H1 (cell line): ENCODE measurements around the gene SLC27A4. TPM values are rescaled to one million over a fixed set of nuclear protein-coding genes. Genes with fewer than 3 reads are reported as not detected.

Experiments used
- CTCF ChIA-PET: fragments of 300-600 bp; sonication (Branson Sonifier 250); formaldehyde crosslinking; loops from one replicate; lab custom pipeline; 2021; ENCODE audit not compliant: partially characterized antibody; lab: Charles Lee
- POLR2A ChIA-PET: fragments of 300-600 bp; sonication (Branson Sonifier 250); formaldehyde crosslinking; loops from one replicate; lab custom pipeline; 2021; ENCODE audit warnings: inconsistent platforms; ENCODE audit not compliant: partially characterized antibody; lab: Charles Lee
- DNase-seq, 2 experiments: peaks; one replicate each; pipeline versions ENCODE4 v3.0.0 to v3.0.0-alpha.2; 2010 to 2022; ENCODE audit warnings: low spot score in 2 of 2, low read depth in 1 of 2, mixed read lengths in 1 of 2
- FAIRE-seq: peaks from 2 replicates; lab custom pipeline; 2011; peaks lifted over from hg19 to GRCh38; lab: Jason Lieb, UNC
- H2AFZ ChIP-seq: 2 replicates; pipeline ENCODE4 v1.8.1; 2012; ENCODE audit warnings: low read length, inconsistent platforms
- H2AK5ac ChIP-seq: 2 replicates; pipeline ENCODE4 v1.6.1; 2013; ENCODE audit warnings: low read depth, low read length
- H2BK120ac ChIP-seq: replicated peaks from 2 replicates; pipeline ENCODE3; 2013; ENCODE audit warnings: low read depth, low read length, inconsistent platforms
- H2BK12ac ChIP-seq: 2 replicates; pipeline ENCODE4 v1.6.1; 2013; ENCODE audit warnings: low read depth, low read length
- H2BK15ac ChIP-seq: 2 replicates; pipeline ENCODE4 v1.6.1; 2013; ENCODE audit warnings: low read length
- H2BK20ac ChIP-seq: 2 replicates; pipeline ENCODE4 v1.6.1; 2013; ENCODE audit warnings: low read length
- H2BK5ac ChIP-seq: 2 replicates; pipeline ENCODE4 v1.6.1; 2013; ENCODE audit warnings: low read depth, low read length
- H3K14ac ChIP-seq: 2 replicates; pipeline ENCODE4 v1.6.1; 2013; ENCODE audit warnings: inconsistent platforms; ENCODE audit not compliant: insufficient read length
- H3K18ac ChIP-seq: 2 replicates; pipeline ENCODE4 v1.6.1; 2013; ENCODE audit warnings: low read length; ENCODE audit errors: extremely low read depth
- H3K23ac ChIP-seq: 2 replicates; pipeline ENCODE4 v1.6.1; 2013; ENCODE audit warnings: inconsistent platforms; ENCODE audit not compliant: insufficient read length
- H3K23me2 ChIP-seq: 2 replicates; pipeline ENCODE4 v1.6.1; 2013; ENCODE audit warnings: low read depth, low read length
- H3K27ac ChIP-seq: 2 replicates; pipeline ENCODE4 v1.6.1; 2011; ENCODE audit warnings: low read depth, low read length, inconsistent platforms
- H3K27me3 ChIP-seq, 4 experiments: replicated peaks in 1 of 4; 1 replicate in 1 of 4; 2 replicates in 3 of 4; pipeline versions ENCODE4 v1.6.1 to v1.8.1; 2011 to 2013; ENCODE audit warnings: low read length in 3 of 4, mild to moderate bottlenecking in 3 of 4, inconsistent platforms in 2 of 4, mixed read lengths in 2 of 4, moderate library complexity in 1 of 4; ENCODE audit not compliant: control insufficient read depth in 3 of 4, insufficient read depth in 3 of 4; ENCODE audit errors: extremely low read depth in 1 of 4
- H3K36me3 ChIP-seq, 4 experiments: 2 replicates each; pipeline versions ENCODE4 v1.6.1 to v1.8.1; 2011 to 2013; ENCODE audit warnings: mild to moderate bottlenecking in 4 of 4, low read length in 3 of 4, moderate library complexity in 2 of 4, control low read depth in 1 of 4, inconsistent platforms in 1 of 4; ENCODE audit not compliant: insufficient read depth in 4 of 4, control insufficient read depth in 2 of 4
- H3K4ac ChIP-seq: replicated peaks from 2 replicates; pipeline ENCODE3; 2013; ENCODE audit warnings: low read length, low read depth, mixed read lengths, inconsistent platforms; ENCODE audit not compliant: insufficient read length
- H3K4me1 ChIP-seq, 4 experiments: replicated peaks in 1 of 4; 1 replicate in 1 of 4; 2 replicates in 3 of 4; pipeline versions ENCODE4 v1.6.1 to v1.8.1; 2011 to 2013; ENCODE audit warnings: low read length in 3 of 4, inconsistent platforms in 2 of 4, mixed read lengths in 1 of 4; ENCODE audit not compliant: insufficient read depth in 4 of 4, control insufficient read depth in 3 of 4
- H3K4me2 ChIP-seq, 2 experiments: 2 replicates each; pipeline versions ENCODE4 v1.6.1 to v1.8.1; 2011 to 2013; ENCODE audit warnings: low read depth in 2 of 2, low read length in 2 of 2, control low read depth in 1 of 2, inconsistent platforms in 1 of 2, mild to moderate bottlenecking in 1 of 2; ENCODE audit not compliant: insufficient read depth in 1 of 2
- H3K4me3 ChIP-seq, 4 experiments: fragments of 200-600, 300-600 bp in 1 of 4; sonication (generic), shearing (Covaris generic), sonication (Bioruptor Twin) in 1 of 4; 2 replicates each; pipeline versions ENCODE4 v1.5.1 to v1.8.1; 2011 to 2016; ENCODE audit warnings: low read length in 4 of 4, low read depth in 3 of 4, control low read depth in 2 of 4, inconsistent platforms in 2 of 4, mild to moderate bottlenecking in 2 of 4, mixed read lengths in 1 of 4, moderate library complexity in 1 of 4; ENCODE audit not compliant: insufficient read depth in 2 of 4; ENCODE audit errors: extremely low read depth in 1 of 4
- H3K56ac ChIP-seq: replicated peaks from 2 replicates; pipeline ENCODE3; 2013; ENCODE audit warnings: low read depth, mild to moderate bottlenecking, mixed read lengths, low read length, inconsistent platforms; ENCODE audit not compliant: insufficient read length
- H3K79me1 ChIP-seq: 2 replicates; pipeline ENCODE4 v1.6.1; 2013; ENCODE audit warnings: low read depth, low read length, control low read depth
- H3K79me2 ChIP-seq, 2 experiments: 2 replicates each; pipeline versions ENCODE4 v1.6.1 to v1.8.1; 2012 to 2013; ENCODE audit warnings: low read length in 2 of 2, mild to moderate bottlenecking in 2 of 2, inconsistent platforms in 1 of 2; ENCODE audit not compliant: insufficient read depth in 2 of 2, control insufficient read depth in 1 of 2
- H3K9ac ChIP-seq, 4 experiments: replicated peaks in 1 of 4; 1 replicate in 1 of 4; 2 replicates in 3 of 4; pipeline versions ENCODE4 v1.6.1 to v1.8.1; 2011 to 2013; ENCODE audit warnings: low read depth in 3 of 4, low read length in 3 of 4, control low read depth in 2 of 4, mild to moderate bottlenecking in 2 of 4, moderate library complexity in 2 of 4, inconsistent platforms in 1 of 4; ENCODE audit errors: extremely low read depth in 1 of 4
- H3K9me3 ChIP-seq, 2 experiments: 2 replicates each; pipeline versions ENCODE4 v1.6.1 to v1.8.1; 2012 to 2013; ENCODE audit warnings: mild to moderate bottlenecking in 2 of 2, moderate library complexity in 2 of 2, control low read depth in 1 of 2, inconsistent platforms in 1 of 2, low read depth in 1 of 2, low read length in 1 of 2, mixed read lengths in 1 of 2; ENCODE audit not compliant: insufficient read depth in 2 of 2
- H4K20me1 ChIP-seq, 2 experiments: replicated peaks in 1 of 2; 2 replicates each; pipeline versions ENCODE3 to v1.8.1; 2011 to 2013; ENCODE audit warnings: inconsistent platforms in 2 of 2, low read length in 2 of 2, mild to moderate bottlenecking in 1 of 2; ENCODE audit not compliant: insufficient read depth in 2 of 2, control insufficient read depth in 1 of 2
- H4K5ac ChIP-seq: 2 replicates; pipeline ENCODE4 v1.6.1; 2013; ENCODE audit warnings: low read length, low read depth, mixed read lengths, inconsistent platforms; ENCODE audit not compliant: insufficient read length
- H4K8ac ChIP-seq: 2 replicates; pipeline ENCODE4 v1.8.0; 2013; ENCODE audit warnings: mild to moderate bottlenecking, moderate library complexity, low read length, inconsistent platforms; ENCODE audit not compliant: insufficient read depth; ENCODE audit errors: extremely low read depth
- H4K91ac ChIP-seq: replicated peaks from 2 replicates; pipeline ENCODE3; 2013; ENCODE audit warnings: low read length, mixed read lengths, inconsistent platforms; ENCODE audit not compliant: insufficient read length
- BRCA1 ChIP-seq: IDR thresholded peaks from 2 replicates; pipeline ENCODE4 v1.6.1; 2012; ENCODE audit warnings: low read depth, low read length, improper control_type of control experiment
- CBX8 ChIP-seq: fragments of 300-800, 300-1000 bp; sonication (generic); IDR thresholded peaks from 2 replicates; pipeline ENCODE4 v1.7.1; 2016; ENCODE audit warnings: low read depth, low read length, borderline replicate concordance
- CTBP2 ChIP-seq: IDR thresholded peaks from 2 replicates; pipeline ENCODE4 v1.7.0; 2011; ENCODE audit warnings: borderline replicate concordance, mild to moderate bottlenecking, moderate library complexity, mixed read lengths, low read length; ENCODE audit not compliant: insufficient read depth, insufficient read length
- FOSL1 ChIP-seq: IDR thresholded peaks from 2 replicates; pipeline ENCODE4 v1.6.1; 2011; ENCODE audit warnings: mild to moderate bottlenecking, low read depth, low read length, moderate library complexity; ENCODE audit not compliant: insufficient read depth
- GTF2F1 ChIP-seq: IDR thresholded peaks from 2 replicates; pipeline ENCODE4 v1.6.1; 2012; ENCODE audit warnings: low read depth, low read length, improper control_type of control experiment, borderline replicate concordance
- SP2 ChIP-seq: IDR thresholded peaks from 2 replicates; pipeline ENCODE4 v1.6.1; 2012; ENCODE audit warnings: mild to moderate bottlenecking, low read length, inconsistent platforms
- TAF7 ChIP-seq: optimal IDR thresholded peaks from 2 replicates; pipeline ENCODE3; 2011; ENCODE audit warnings: low read depth, mild to moderate bottlenecking, inconsistent platforms, low read length, moderate library complexity, borderline replicate concordance
- WGBS, 2 experiments: shearing (Covaris generic) in 1 of 2; methylation state at CpG; one replicate each; pipeline versions ENCODE4 v1.1.6 to v1.1.7; 2013 to 2015; ENCODE audit warnings: low lambda C conversion rate in 2 of 2, mixed read lengths in 2 of 2, inconsistent platforms in 1 of 2, low coverage in 1 of 2, missing lambda C conversion rate in 1 of 2; ENCODE audit not compliant: insufficient replicate concordance in 2 of 2, insufficient coverage in 1 of 2, insufficient read length in 1 of 2; ENCODE audit errors: extremely low coverage in 1 of 2, missing lambda C conversion rate in 1 of 2; 5-methylcytosine and 5-hydroxymethylcytosine counted together
- polyA plus RNA-seq, 7 experiments: library from polyadenylated mRNA; depleted of rRNA in 3 of 7; stranded (reverse) in 5 of 7; unstranded in 2 of 7; fragments of >200 nt in 5 of 7; fragments of 200-250 nt in 2 of 7; gene quantifications; 1 replicate in 5 of 7; 2 replicates in 1 of 7; 4 replicates in 1 of 7; pipeline versions ENCODE4 v1.2.1 to v1.2.3, GENCODE V29; 2011 to 2013; ENCODE audit warnings: missing spikeins in 2 of 7, mixed read lengths in 2 of 7
- total RNA-seq: library from RNA; stranded (reverse); fragmentation: NEBNext Ultra II Directional; extraction: Animal tissue kit (Norgen Biotek cat#: 25700); gene quantifications from 2 replicates; pipeline ENCODE4 v1.2.1, GENCODE V29; 2021
- TF ChIP-seq, protein P1 (sequence below): IDR thresholded peaks from 2 replicates; pipeline ENCODE4 v1.6.1; 2011; ENCODE audit warnings: low read length, improper control_type of control experiment

SLC27A4 gene
- total and polyA plus RNA-seq, 2 of the 8 experiments (the other 6 are each of a cell fraction or from before 2014, with no cell fraction given) = 14.9 to 20.5 TPM

DNA sequence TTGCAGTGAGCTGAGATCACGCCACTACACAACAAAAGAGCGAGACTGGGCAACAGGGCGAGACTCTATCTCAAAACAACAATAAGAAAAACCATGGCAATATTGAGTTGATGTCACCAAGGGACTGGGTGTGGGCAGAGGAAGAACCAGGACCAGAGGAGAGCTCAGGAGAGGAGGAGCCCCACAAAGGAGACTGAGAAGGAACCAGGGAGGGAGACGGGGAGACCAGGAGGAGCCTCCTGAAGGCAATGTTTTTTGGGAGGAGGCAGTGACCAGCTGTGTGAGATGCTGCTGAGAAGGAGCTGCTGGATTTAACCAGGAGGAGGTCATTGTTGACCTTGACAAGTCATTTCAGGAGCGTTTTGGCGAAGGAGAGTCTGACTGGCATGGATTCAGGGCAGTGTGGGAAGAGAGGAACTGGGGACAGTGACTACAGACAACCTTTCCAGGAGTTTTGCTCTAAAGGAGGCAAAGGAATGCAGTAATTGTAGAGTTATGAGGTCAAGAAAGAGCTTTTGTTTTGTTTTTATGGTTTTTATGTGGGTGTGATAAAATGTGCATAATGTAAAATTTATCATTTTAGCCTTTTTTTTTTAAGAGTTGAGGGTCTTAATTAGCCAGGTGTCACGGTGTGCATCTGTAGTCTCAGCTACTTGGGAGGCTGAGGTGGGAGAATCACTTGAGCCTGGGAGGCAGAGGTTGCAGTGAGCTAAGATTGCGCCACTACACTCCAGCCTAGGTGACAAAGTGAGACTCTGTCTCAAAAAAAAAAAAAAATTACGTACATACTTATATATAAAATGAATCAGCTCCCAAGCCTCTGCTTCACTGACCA lies 36.0 kb upstream of the SLC27A4 start:
- Histone ChIP-seq H4K8ac (no peak overlapping the region), H3K79me1 (no peaks in the 10 kb centered on the region), H3K27ac (no peak overlapping the region), H3K79me2 (no peaks in the 10 kb centered on the region), H3K4me2 (no peak overlapping the region), H2BK12ac (no peak overlapping the region), H2AK5ac (no peak overlapping the region), H2BK120ac (no peak overlapping the region), H2BK15ac (no peak overlapping the region), H3K27me3 (no peaks in the 10 kb centered on the region), H3K23ac (no peak overlapping the region), H3K9me3 (no peaks in the 10 kb centered on the region), H3K23me2 (no peaks in the 10 kb centered on the region), H2BK5ac (no peak overlapping the region), H4K5ac (no peak overlapping the region), H3K4me3 (no peak overlapping the region), H2BK20ac (no peak overlapping the region), H4K20me1 (no peaks in the 10 kb centered on the region), H4K91ac (no peak overlapping the region), H3K4me1 (no peaks in the 10 kb centered on the region), H3K9ac (no peak overlapping the region; a peak in 1 of 7 replicates), H3K4ac (no peak overlapping the region), H3K14ac (no peak overlapping the region), H3K56ac (no peak overlapping the region)
- FAIRE-seq (no peak), DNase-seq (no peak)
- CTCF ChIA-PET = interaction anchor here (0.6 to 5.0 kb wide), 12 partner anchors 9 to 511 kb away, joined by 3 to 22 read pairs (median 4); no protein-coding TSS in a partner anchor
- WGBS, 2 experiments = 86% methylated on average over 9 of the region's 9 CpGs; no CpG with 5 or more reads in 1 of the 2 experiments
- TF ChIP-seq, protein P1, sequence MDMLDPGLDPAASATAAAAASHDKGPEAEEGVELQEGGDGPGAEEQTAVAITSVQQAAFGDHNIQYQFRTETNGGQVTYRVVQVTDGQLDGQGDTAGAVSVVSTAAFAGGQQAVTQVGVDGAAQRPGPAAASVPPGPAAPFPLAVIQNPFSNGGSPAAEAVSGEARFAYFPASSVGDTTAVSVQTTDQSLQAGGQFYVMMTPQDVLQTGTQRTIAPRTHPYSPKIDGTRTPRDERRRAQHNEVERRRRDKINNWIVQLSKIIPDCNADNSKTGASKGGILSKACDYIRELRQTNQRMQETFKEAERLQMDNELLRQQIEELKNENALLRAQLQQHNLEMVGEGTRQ = no peak
- TF ChIP-seq SP2 (no peak), FOSL1 (no peak), GTF2F1 (no peak), BRCA1 (no peak), TAF7 (no peak), CTBP2 (no peak), CBX8 (no peak)
- TF ChIP-seq, all 59 proteins: peak for 0
- Histone ChIP-seq H2AFZ (no peak overlapping the region), H3K18ac (no peak overlapping the region), H3K36me3 (peaks cover under 1 to 10% (median 4%) of the 10 kb centered on the region in 4 experiments; a peak in 4 of 8 replicates)
- POLR2A ChIA-PET = interaction anchor here (0.6 to 2.4 kb wide), 16 partner anchors 8 to 249 kb away, joined by 3 to 10 read pairs (median 3); partner anchors contain the start of gene SLC27A4
